HG02623 (cell line): ENCODE data around the gene PROSER3.

Experiments used
- ATAC-seq: cut with Tn5 transposase; IDR thresholded peaks from one replicate; pipeline ENCODE4 v1.9.1; 2021; ENCODE audit warnings: moderate library complexity; ENCODE audit not compliant: unreplicated experiment

Gene PROSER3

GRCh38 chr19:35738021-35738886 is 19.7 kb upstream of the PROSER3 start:
- ATAC-seq = no peak

- no peak for ATAC-seq
These were observed 19.1 kb upstream of the PROSER3 start for GRCh38 chr19:35738887-35739229.

- ATAC-seq = no peak
These were observed 18.5 kb upstream of the PROSER3 start for GRCh38 chr19:35739275-35740107.

- ATAC-seq = peak; percentile 8
These were observed 17.9 kb upstream of the PROSER3 start for GRCh38 chr19:35740108-35740422.

GRCh38 chr19:35740423-35741202 is 17.4 kb upstream of the PROSER3 start:
- peak; percentile 56 for ATAC-seq

GRCh38 chr19:35741203-35741515 is 16.8 kb upstream of the PROSER3 start:
- ATAC-seq = no peak

- no peak for ATAC-seq
These were observed 15.8 kb upstream of the PROSER3 start, which contains the start of gene IGFLR1 for GRCh38 chr19:35742121-35742724. Gene IGFLR1, minus strand, starts transcription at chr19:35742452. Its CDS starts 1,272 bp downstream, at chr19:35741180.

GRCh38 chr19:35743640-35744429 is 14.1 kb upstream of the PROSER3 start:
- ATAC-seq = no peak

- peak; percentile 29 for ATAC-seq
These were observed 13.3 kb upstream of the PROSER3 start for GRCh38 chr19:35744430-35745327.

GRCh38 chr19:35745328-35746086 is 12.5 kb upstream of the PROSER3 start, which contains the start of the genes PSENEN and U2AF1L4:
Gene PSENEN, plus strand, starts transcription at chr19:35745651. Its CDS starts 280 bp downstream, at chr19:35745931.
Gene U2AF1L4, minus strand, starts transcription at chr19:35745418. Its CDS starts 27 bp downstream, at chr19:35745391.
- ATAC-seq = peak; percentile 37

- ATAC-seq = no peak
These were observed 11.9 kb upstream of the PROSER3 start for GRCh38 chr19:35746087-35746462.

GRCh38 chr19:35746531-35746930 is 11.4 kb upstream of the PROSER3 start:
- no peak for ATAC-seq

GRCh38 chr19:35748106-35749020 is 9.6 kb upstream of the PROSER3 start, which contains the start of gene LIN37:
Gene LIN37, plus strand, starts transcription at chr19:35748576. Its CDS starts 149 bp downstream, at chr19:35748725.
- ATAC-seq = peak; percentile 68

- ATAC-seq = no peak
These were observed 7.8 kb upstream of the PROSER3 start for GRCh38 chr19:35750167-35750566.

GRCh38 chr19:35751839-35752745 is 5.9 kb upstream of the PROSER3 start:
- ATAC-seq = no peak

GRCh38 chr19:35752746-35753350 is 5.1 kb upstream of the PROSER3 start:
- ATAC-seq = no peak
